Kidney (tissue), 14 donors: ENCODE measurements around the gene PXDN. TPM values are rescaled to one million over a fixed set of nuclear protein-coding genes. Genes with fewer than 3 reads are reported as not detected.
"Not testable (repeated sequence)": the region's sequence is repeated elsewhere in the genome, so short reads cannot be mapped to it uniquely, and the experiment has no call there.

Experiments used
- DNase-seq, 5 donors: peaks; one replicate each; pipeline ENCODE4 v3.0.0-alpha.2; 2013 to 2020
- FAIRE-seq: peaks from 2 replicates; lab custom pipeline; 2012; peaks lifted over from hg19 to GRCh38; lab: Jason Lieb, UNC
- H3K27ac ChIP-seq, 2 donors: one replicate each; pipeline ENCODE4 v1.7.0; 2013; ENCODE audit warnings: low read depth in 2 of 2, low read length in 2 of 2, inconsistent platforms in 1 of 2
- H3K27me3 ChIP-seq: one replicate; pipeline ENCODE4 v1.7.1; 2013; ENCODE audit warnings: low read length, inconsistent platforms; ENCODE audit not compliant: control insufficient read depth, insufficient read depth
- H3K36me3 ChIP-seq, 3 donors: one replicate each; pipeline versions ENCODE4 v1.7.0 to v1.7.1; 2013; ENCODE audit warnings: low read length in 3 of 3, control low read depth in 1 of 3, inconsistent platforms in 1 of 3; ENCODE audit not compliant: insufficient read depth in 3 of 3, control insufficient read depth in 2 of 3
- H3K4me1 ChIP-seq, 3 donors: one replicate each; pipeline versions ENCODE4 v1.7.0 to v1.7.1; 2013; ENCODE audit warnings: low read length in 3 of 3, inconsistent platforms in 1 of 3, low read depth in 1 of 3; ENCODE audit not compliant: control insufficient read depth in 2 of 3, insufficient read depth in 2 of 3
- H3K4me3 ChIP-seq, 3 donors: one replicate each; pipeline versions ENCODE4 v1.7.0 to v1.8.1; 2013; ENCODE audit warnings: low read length in 3 of 3, control low read depth in 1 of 3, inconsistent platforms in 1 of 3
- H3K9ac ChIP-seq, 3 donors: one replicate each; pipeline versions ENCODE4 v1.7.0 to v1.7.1; 2013; ENCODE audit warnings: low read length in 3 of 3, control low read depth in 1 of 3, inconsistent platforms in 1 of 3
- H3K9me3 ChIP-seq, 3 donors: one replicate each; pipeline versions ENCODE4 v1.7.0 to v1.7.1; 2013; ENCODE audit warnings: low read length in 3 of 3, control low read depth in 1 of 3, inconsistent platforms in 1 of 3; ENCODE audit not compliant: control insufficient read depth in 2 of 3, insufficient read depth in 1 of 3
- intact Hi-C: fragments of 100-400 bp; cut with DNase I; formaldehyde crosslinking; loops from one replicate; pipeline ENCODE4 v1.11.1; 2022
- polyA plus RNA-seq: library from polyadenylated mRNA; stranded (reverse); fragments of 350-450 nt; fragmentation: Illumina TruSeq; extraction: RNeasy Lipid Tissue Mini Kit (QIAGEN cat#74804); gene quantifications from one replicate; pipeline ENCODE4 v1.2.3, GENCODE V29; 2014; ENCODE audit warnings: low read depth, low replicate concordance; ENCODE audit not compliant: insufficient read depth
- total RNA-seq: library from RNA; stranded (reverse); fragmentation: NEBNext Ultra II Directional; extraction: Animal tissue kit (Norgen Biotek cat#: 25700); gene quantifications from one replicate; pipeline ENCODE4 v1.2.1, GENCODE V29; 2021
- TF ChIP-seq, protein P1 (sequence below): IDR thresholded peaks from 3 replicates; pipeline ENCODE4 v1.5.1; 2012; ENCODE audit warnings: mild to moderate bottlenecking, moderate library complexity, borderline replicate concordance; ENCODE audit not compliant: insufficient read depth; ENCODE audit errors: extremely low read depth
- donor health status: control.
- donor health status: control.
- donor health status: control.
- donor health status: control.
- donor health status: control.
- donor health status: DM: yes; HTN: yes; CAD: no.
- donor health status: Normal renal cell carcinoma (clear cell type).

Gene PXDN
- total and polyA plus RNA-seq, 2 donors from 2014 or later: 4.7 to 42.3 TPM

DNA sequence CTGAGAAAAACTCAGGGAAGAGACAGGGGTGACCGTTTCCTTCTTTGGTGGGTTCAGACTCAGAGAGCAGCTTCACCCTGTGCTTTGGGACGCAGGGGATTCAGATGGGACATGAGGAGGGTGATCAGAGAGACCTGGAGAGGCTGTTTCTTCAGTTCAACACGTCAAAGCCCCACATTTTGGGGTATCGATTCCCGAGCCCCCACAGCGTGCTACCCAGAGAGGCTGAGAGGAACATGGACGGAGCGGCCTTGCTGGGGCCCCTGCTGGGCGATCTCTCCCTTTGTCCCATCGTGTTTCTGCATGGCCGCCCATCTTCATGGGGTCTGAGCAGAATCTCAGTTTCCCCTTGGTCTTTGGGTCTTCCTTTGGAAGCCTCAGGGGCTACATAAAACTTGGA, 38.2 kb upstream of the PXDN start:
- Histone ChIP-seq H3K27me3 (peaks cover 3% of the 10 kb centered on the region), H3K9me3 (no peaks in the 10 kb centered on the region), H3K9ac (no peak overlapping the region), H3K4me1 (no peaks in the 10 kb centered on the region), H3K27ac (no peak overlapping the region), H3K4me3 (no peak overlapping the region), H3K36me3 (no peaks in the 10 kb centered on the region)
- DNase-seq: peak in 1 of 5 donors; percentile 41
- intact Hi-C loops: no loop called here
- no peak for FAIRE-seq
- TF ChIP-seq, protein P1, sequence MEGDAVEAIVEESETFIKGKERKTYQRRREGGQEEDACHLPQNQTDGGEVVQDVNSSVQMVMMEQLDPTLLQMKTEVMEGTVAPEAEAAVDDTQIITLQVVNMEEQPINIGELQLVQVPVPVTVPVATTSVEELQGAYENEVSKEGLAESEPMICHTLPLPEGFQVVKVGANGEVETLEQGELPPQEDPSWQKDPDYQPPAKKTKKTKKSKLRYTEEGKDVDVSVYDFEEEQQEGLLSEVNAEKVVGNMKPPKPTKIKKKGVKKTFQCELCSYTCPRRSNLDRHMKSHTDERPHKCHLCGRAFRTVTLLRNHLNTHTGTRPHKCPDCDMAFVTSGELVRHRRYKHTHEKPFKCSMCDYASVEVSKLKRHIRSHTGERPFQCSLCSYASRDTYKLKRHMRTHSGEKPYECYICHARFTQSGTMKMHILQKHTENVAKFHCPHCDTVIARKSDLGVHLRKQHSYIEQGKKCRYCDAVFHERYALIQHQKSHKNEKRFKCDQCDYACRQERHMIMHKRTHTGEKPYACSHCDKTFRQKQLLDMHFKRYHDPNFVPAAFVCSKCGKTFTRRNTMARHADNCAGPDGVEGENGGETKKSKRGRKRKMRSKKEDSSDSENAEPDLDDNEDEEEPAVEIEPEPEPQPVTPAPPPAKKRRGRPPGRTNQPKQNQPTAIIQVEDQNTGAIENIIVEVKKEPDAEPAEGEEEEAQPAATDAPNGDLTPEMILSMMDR: no peak

DNA sequence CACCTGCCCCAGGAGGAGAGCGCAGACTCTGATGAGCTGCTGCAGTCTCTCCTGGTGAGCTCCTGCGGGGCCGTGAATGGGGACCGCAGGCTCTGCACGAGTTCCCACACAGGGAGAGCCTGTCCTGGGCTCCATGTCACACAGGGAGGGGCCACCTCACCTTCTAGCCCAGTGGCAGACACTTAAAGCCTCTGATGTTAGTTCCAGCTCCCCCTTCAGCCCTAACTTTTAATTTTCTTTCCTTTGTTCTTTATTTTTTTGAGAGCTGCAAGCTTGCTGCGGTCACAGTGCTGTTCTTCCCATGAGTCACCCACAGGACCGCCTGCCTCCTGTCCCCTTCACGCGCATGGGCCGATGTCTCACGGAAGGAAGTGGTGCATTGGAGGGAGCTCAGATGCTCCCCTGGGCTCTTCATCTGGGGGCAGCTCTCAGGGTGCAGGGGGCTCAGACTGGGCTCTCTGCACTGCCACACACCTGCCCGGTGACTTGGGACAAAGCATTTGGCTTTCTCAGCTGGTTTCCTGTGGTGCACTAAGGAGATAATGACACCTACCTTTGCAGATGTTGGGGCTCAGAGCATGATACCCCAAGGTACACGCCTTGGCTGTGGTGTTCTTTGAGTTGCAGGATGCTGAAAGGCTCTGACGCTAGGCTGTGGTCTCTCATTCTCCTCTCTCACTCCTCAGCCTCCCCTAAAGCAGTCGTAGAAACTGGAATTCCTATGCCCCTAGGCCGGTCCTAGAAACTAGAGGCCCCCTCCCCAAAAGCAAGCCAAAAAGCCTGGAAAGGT, 37.2 kb upstream of the PXDN start:
- intact Hi-C loops: no loop called here
- TF ChIP-seq, protein P1: no peak
- Histone ChIP-seq H3K9ac (no peak overlapping the region), H3K9me3 (no peaks in the 10 kb centered on the region), H3K36me3 (no peaks in the 10 kb centered on the region), H3K27ac (no peak overlapping the region), H3K27me3 (peaks cover 3% of the 10 kb centered on the region), H3K4me1 (no peaks in the 10 kb centered on the region), H3K4me3 (no peak overlapping the region)
- peak in 1 of 5 donors; percentile 50 for DNase-seq
- no peak for FAIRE-seq

DNA sequence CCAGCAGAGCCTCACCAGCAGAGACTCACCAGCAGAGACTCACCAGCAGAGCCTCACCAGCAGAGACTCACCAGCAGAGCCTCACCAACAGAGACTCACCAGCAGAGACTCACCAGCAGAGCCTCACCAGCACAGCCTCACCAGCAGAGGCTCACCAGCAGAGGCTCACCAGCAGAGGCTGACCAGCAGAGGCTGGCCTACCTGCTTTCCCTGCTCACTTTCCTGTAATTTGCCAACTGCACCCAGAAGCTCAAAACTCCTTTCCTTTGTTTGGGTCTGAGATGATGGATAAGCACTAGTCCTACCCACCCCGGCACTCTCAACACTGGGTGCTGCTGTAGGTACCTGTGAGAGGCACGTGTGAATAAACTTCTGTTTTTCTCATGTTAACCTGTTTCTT, 36.4 kb upstream of the PXDN start:
- FAIRE-seq: no peak
- Histone ChIP-seq H3K36me3 (no peaks in the 10 kb centered on the region), H3K9me3 (no peaks in the 10 kb centered on the region), H3K4me3 (no peak overlapping the region), H3K4me1 (no peaks in the 10 kb centered on the region), H3K27ac (no peak overlapping the region), H3K27me3 (peaks cover 3% of the 10 kb centered on the region), H3K9ac (no peak overlapping the region)
- TF ChIP-seq, protein P1: no peak
- intact Hi-C loops: no loop called here
- DNase-seq: no peak

DNA sequence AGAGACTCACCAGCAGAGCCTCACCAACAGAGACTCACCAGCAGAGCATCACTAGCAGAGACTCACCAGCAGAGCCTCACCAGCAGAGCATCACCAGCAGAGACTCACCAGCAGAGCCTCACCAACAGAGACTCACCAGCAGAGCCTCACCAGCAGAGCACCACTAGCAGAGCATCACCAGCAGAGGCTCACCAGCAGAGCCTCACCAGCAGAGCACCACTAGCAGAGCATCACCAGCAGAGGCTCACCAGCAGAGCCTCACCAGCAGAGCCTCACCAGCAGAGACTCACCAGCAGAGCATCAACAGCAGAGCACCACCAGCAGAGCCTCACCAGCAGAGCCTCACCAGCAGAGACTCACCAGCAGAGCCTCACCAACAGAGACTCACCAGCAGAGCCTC, 35.7 kb upstream of the PXDN start:
- H3K9ac ChIP-seq, H3K4me3 ChIP-seq, H3K27ac ChIP-seq, DNase-seq, intact Hi-C loops, FAIRE-seq, H3K36me3 ChIP-seq, H3K27me3 ChIP-seq, H3K4me1 ChIP-seq, H3K9me3 ChIP-seq: not testable (repeated sequence)
